HepG2 (cell line): ENCODE measurements around the gene MYO16. TPM values are rescaled to one million over a fixed set of nuclear protein-coding genes. Genes with fewer than 3 reads are reported as not detected.

Experiments used
- ATAC-seq: fragments of 200-7000 bp; cut with Tn5 transposase; 3 replicates; pipeline ENCODE4 v1.9.1; 2020; ENCODE audit warnings: mild to moderate bottlenecking, moderate library complexity
- BruUV-seq: library from RNA; stranded (reverse); fragments of 400-500 nt; replicated peaks from 2 replicates; lab custom pipeline; 2021; lab: Mats Ljungman, UMichigan
- CTCF ChIA-PET: fragments of 300-600 bp; formaldehyde crosslinking; extraction: SDS; loops from one replicate; lab custom pipeline; 2021; ENCODE audit warnings: low total read pairs, inconsistent platforms, low intra/inter-chr PET ratio; lab: Yijun Ruan, JAX
- POLR2A ChIA-PET: fragments of 350-600 bp; sonication (Branson Sonifier 250); formaldehyde crosslinking; loops from one replicate; lab custom pipeline; 2020; ENCODE audit warnings: antibody characterized with exemption, inconsistent platforms; lab: Yijun Ruan, JAX
- DNase-seq: peaks from one replicate; pipeline ENCODE4 v3.0.0-alpha.2; 2015; ENCODE audit warnings: low spot score
- FAIRE-seq: peaks from 3 replicates; lab custom pipeline; 2011; peaks lifted over from hg19 to GRCh38; lab: Jason Lieb, UNC
- H2AFZ ChIP-seq: one replicate; pipeline ENCODE4 v1.6.1; 2011; ENCODE audit warnings: low read length, inconsistent platforms
- H3K27ac ChIP-seq: fragments of 300-600 bp; 3 replicates; pipeline ENCODE4 v1.8.0; 2011; ENCODE audit warnings: mixed run types, mild to moderate bottlenecking, mixed read lengths, low read length, inconsistent platforms; ENCODE audit not compliant: insufficient read depth; ENCODE audit errors: extremely low read length
- H3K27me3 ChIP-seq, 2 experiments: fragments of 200-600 bp in 1 of 2; 2 replicates in 1 of 2; 3 replicates in 1 of 2; pipeline versions ENCODE4 v1.6.0 to v1.8.0; 2011; ENCODE audit warnings: low read length in 2 of 2, mild to moderate bottlenecking in 2 of 2, moderate library complexity in 2 of 2, inconsistent platforms in 1 of 2; ENCODE audit not compliant: insufficient read depth in 2 of 2, control insufficient read depth in 1 of 2
- H3K36me3 ChIP-seq, 2 experiments: fragments of 200-600 bp in 1 of 2; replicated peaks in 1 of 2; 2 replicates in 1 of 2; 3 replicates in 1 of 2; pipeline versions ENCODE4 v1.5.1 to v1.8.0; 2011; ENCODE audit warnings: low read length in 2 of 2, inconsistent platforms in 1 of 2; ENCODE audit not compliant: insufficient read depth in 2 of 2, control insufficient read depth in 1 of 2
- H3K4me1 ChIP-seq: 2 replicates; pipeline ENCODE4 v1.5.1; 2012; ENCODE audit warnings: low read length, inconsistent platforms; ENCODE audit not compliant: insufficient read depth
- H3K4me2 ChIP-seq: 2 replicates; pipeline ENCODE4 v1.6.0; 2011; ENCODE audit warnings: low read depth, low read length, inconsistent platforms
- H3K4me3 ChIP-seq, 3 experiments: fragments of 200-600 bp in 1 of 3; sonication (generic), shearing (Covaris generic) in 1 of 3; replicated peaks in 1 of 3; 2 replicates each; pipeline ENCODE4 v1.5.1; 2011 to 2016; ENCODE audit warnings: low read length in 3 of 3, inconsistent platforms in 2 of 3, low read depth in 2 of 3, mild to moderate bottlenecking in 2 of 3, control low read depth in 1 of 3, mixed read lengths in 1 of 3; ENCODE audit not compliant: insufficient read depth in 1 of 3
- H3K79me2 ChIP-seq: one replicate; pipeline ENCODE4 v1.6.1; 2011; ENCODE audit warnings: low read length, inconsistent platforms; ENCODE audit not compliant: insufficient read depth
- H3K9ac ChIP-seq: 2 replicates; pipeline ENCODE4 v1.6.0; 2011; ENCODE audit warnings: mild to moderate bottlenecking, low read depth, low read length, inconsistent platforms; ENCODE audit not compliant: insufficient read depth
- H3K9me3 ChIP-seq: 2 replicates; pipeline ENCODE4 v1.5.1; 2012; ENCODE audit warnings: mild to moderate bottlenecking, low read length
- H4K20me1 ChIP-seq: 2 replicates; pipeline ENCODE4 v1.6.0; 2011; ENCODE audit warnings: inconsistent platforms, mild to moderate bottlenecking, low read length, moderate library complexity; ENCODE audit not compliant: insufficient read depth
- ATAD3A ChIP-seq: sonication (generic); formaldehyde crosslinking; IDR thresholded peaks from 2 replicates; pipeline ENCODE4 v1.4.0; 2020; ENCODE audit warnings: missing genetic modification reagents
- CC2D1A ChIP-seq: sonication (generic); formaldehyde crosslinking; IDR thresholded peaks from 2 replicates; pipeline ENCODE4 v1.8.1; 2023; ENCODE audit warnings: mild to moderate bottlenecking, missing genetic modification reagents
- DBP ChIP-seq: sonication (generic); formaldehyde crosslinking; IDR thresholded peaks from 2 replicates; pipeline ENCODE4 v1.4.0; 2020; ENCODE audit warnings: missing genetic modification reagents; ENCODE audit errors: not compliant biosample characterization
- NRL ChIP-seq: sonication (generic); formaldehyde crosslinking; IDR thresholded peaks from 2 replicates; pipeline ENCODE4 v1.5.0; 2020; ENCODE audit warnings: missing genetic modification reagents, mild to moderate bottlenecking, moderate library complexity, borderline replicate concordance
- PAF1 ChIP-seq: IDR thresholded peaks from 2 replicates; pipeline ENCODE4 v1.6.1; 2016; ENCODE audit warnings: missing genetic modification reagents, missing compliant biosample characterization
- ZBTB14 ChIP-seq: sonication (generic); formaldehyde crosslinking; IDR thresholded peaks from 2 replicates; pipeline ENCODE4 v1.4.0; 2020; ENCODE audit warnings: missing genetic modification reagents
- ZNF350 ChIP-seq: sonication (generic); formaldehyde crosslinking; IDR thresholded peaks from 2 replicates; pipeline ENCODE4 v1.4.0; 2020; ENCODE audit warnings: mild to moderate bottlenecking, low read depth, missing genetic modification reagents, borderline replicate concordance
- ZNF546 ChIP-seq: sonication (generic); formaldehyde crosslinking; conservative IDR thresholded peaks from 2 replicates; pipeline ENCODE4 v1.8.1; 2023; ENCODE audit warnings: mild to moderate bottlenecking, missing genetic modification reagents
- ZNF557 ChIP-seq: sonication (generic); formaldehyde crosslinking; IDR thresholded peaks from 2 replicates; pipeline ENCODE4 v1.4.0; 2020; ENCODE audit warnings: missing genetic modification reagents
- ZNF558 ChIP-seq: sonication (generic); formaldehyde crosslinking; IDR thresholded peaks from 2 replicates; pipeline ENCODE4 v1.9.0; 2022; ENCODE audit warnings: mild to moderate bottlenecking, missing genetic modification reagents, borderline replicate concordance
- ZNF761 ChIP-seq: sonication (generic); formaldehyde crosslinking; conservative IDR thresholded peaks from 2 replicates; pipeline ENCODE4 v1.4.0; 2020; ENCODE audit warnings: mild to moderate bottlenecking, missing genetic modification reagents
- WGBS: methylation state at CpG from one replicate; pipeline ENCODE4 v1.1.6; 2017; ENCODE audit warnings: low lambda C conversion rate; 5-methylcytosine and 5-hydroxymethylcytosine counted together
- in situ Hi-C: cut with HindIII; loops from 2 replicates; pipeline ENCODE4 v1.10.0; 2017; ENCODE audit warnings: low pct_unique_long_range_greater_than_20kb; ENCODE audit not compliant: extremely low pct_ligation_motif_present
- intact Hi-C: fragments of 100-400 bp; cut with micrococcal nuclease; formaldehyde crosslinking; loops from one replicate; pipeline ENCODE4 v1.10.0; 2022; ENCODE audit not compliant: unreplicated experiment
- polyA plus RNA-seq, 8 experiments: library from polyadenylated mRNA; depleted of rRNA in 3 of 8; stranded (reverse) in 7 of 8; unstranded in 1 of 8; fragments of >200 nt; fragmentation: Illumina TruSeq in 4 of 8; extraction: Trizol in 4 of 8; gene quantifications; 2 replicates each; pipeline versions ENCODE4 v1.2.1 to v1.2.3, GENCODE V29; 2011 to 2016; ENCODE audit warnings: low read depth in 4 of 8, missing spikeins in 1 of 8, mixed read lengths in 1 of 8; ENCODE audit not compliant: insufficient read depth in 1 of 8
- total RNA-seq, 5 experiments: library from RNA; depleted of rRNA; stranded (reverse); fragments of >200 nt; fragmentation: Illumina TruSeq; extraction: Trizol; gene quantifications; 2 replicates each; pipeline ENCODE4 v1.2.3, GENCODE V29; 2016; ENCODE audit warnings: low read depth in 1 of 5
- TF ChIP-seq, protein P1 (sequence below): sonication (generic); formaldehyde crosslinking; IDR thresholded peaks from one replicate; pipeline ENCODE4 v1.5.1; 2020; ENCODE audit warnings: mild to moderate bottlenecking, missing genetic modification reagents; ENCODE audit errors: not compliant biosample characterization
- TF ChIP-seq, protein P2 (sequence below): sonication (generic); formaldehyde crosslinking; IDR thresholded peaks from 2 replicates; pipeline ENCODE4 v1.4.0; 2020; ENCODE audit warnings: missing genetic modification reagents

The MYO16 gene
- total and polyA plus RNA-seq, 2 of the 13 experiments (the other 11 are each of a cell fraction or from before 2014, with no cell fraction given): not detected

DNA sequence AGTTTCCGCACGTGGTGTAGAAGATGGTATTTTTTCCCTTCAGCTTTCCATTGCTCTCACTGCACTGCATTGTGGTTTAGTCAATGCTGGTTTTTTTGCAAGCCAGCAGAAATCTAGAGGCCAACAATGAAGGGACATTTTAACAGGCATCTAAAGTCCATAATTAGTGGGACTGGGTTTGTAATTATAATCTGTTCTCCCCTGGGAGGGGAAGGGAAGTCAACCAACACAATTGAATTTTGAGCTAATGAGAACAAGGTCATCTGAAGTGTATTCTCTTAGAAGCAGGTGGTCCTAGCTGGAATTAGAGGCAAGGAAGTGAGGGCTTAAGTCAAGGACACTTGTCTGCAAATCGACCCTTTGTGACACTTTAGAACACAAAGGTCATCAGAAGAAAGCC lies 156.4 kb downstream of the MYO16 start:
- intact Hi-C loops: no loop called here
- Histone ChIP-seq H3K4me3 (no peak overlapping the region), H3K9me3 (peaks cover 30% of the 10 kb centered on the region), H4K20me1 (no peaks in the 10 kb centered on the region), H3K36me3 (no peaks in the 10 kb centered on the region), H3K27ac (no peak overlapping the region), H3K27me3 (no peaks in the 10 kb centered on the region; a peak in 1 of 5 replicates), H3K4me2 (no peak overlapping the region), H3K4me1 (no peaks in the 10 kb centered on the region), H3K79me2 (no peaks in the 10 kb centered on the region), H3K9ac (no peak overlapping the region), H2AFZ (no peak overlapping the region)
- 49% methylated on average over 3 of the region's 3 CpGs for WGBS
- ATAC-seq (no peak), FAIRE-seq (no peak), DNase-seq (no peak)
- no TSS peak for BruUV-seq
- POLR2A ChIA-PET: no interaction called here
- CTCF ChIA-PET: no interaction called here
- in situ Hi-C loops: no loop called here
- TF ChIP-seq ZNF557 (CRISPR knock-in tag) (no peak), ZNF546 (CRISPR knock-in tag) (no peak), ZNF761 (no peak), ATAD3A (CRISPR knock-in tag) (no peak), DBP (CRISPR knock-in tag) (no peak), ZBTB14 (CRISPR knock-in tag) (no peak), ZNF558 (CRISPR knock-in tag) (no peak), PAF1 (CRISPR knock-in tag) (no peak), ZNF350 (CRISPR knock-in tag) (no peak), CC2D1A (no peak), NRL (no peak)
- TF ChIP-seq, protein P1, sequence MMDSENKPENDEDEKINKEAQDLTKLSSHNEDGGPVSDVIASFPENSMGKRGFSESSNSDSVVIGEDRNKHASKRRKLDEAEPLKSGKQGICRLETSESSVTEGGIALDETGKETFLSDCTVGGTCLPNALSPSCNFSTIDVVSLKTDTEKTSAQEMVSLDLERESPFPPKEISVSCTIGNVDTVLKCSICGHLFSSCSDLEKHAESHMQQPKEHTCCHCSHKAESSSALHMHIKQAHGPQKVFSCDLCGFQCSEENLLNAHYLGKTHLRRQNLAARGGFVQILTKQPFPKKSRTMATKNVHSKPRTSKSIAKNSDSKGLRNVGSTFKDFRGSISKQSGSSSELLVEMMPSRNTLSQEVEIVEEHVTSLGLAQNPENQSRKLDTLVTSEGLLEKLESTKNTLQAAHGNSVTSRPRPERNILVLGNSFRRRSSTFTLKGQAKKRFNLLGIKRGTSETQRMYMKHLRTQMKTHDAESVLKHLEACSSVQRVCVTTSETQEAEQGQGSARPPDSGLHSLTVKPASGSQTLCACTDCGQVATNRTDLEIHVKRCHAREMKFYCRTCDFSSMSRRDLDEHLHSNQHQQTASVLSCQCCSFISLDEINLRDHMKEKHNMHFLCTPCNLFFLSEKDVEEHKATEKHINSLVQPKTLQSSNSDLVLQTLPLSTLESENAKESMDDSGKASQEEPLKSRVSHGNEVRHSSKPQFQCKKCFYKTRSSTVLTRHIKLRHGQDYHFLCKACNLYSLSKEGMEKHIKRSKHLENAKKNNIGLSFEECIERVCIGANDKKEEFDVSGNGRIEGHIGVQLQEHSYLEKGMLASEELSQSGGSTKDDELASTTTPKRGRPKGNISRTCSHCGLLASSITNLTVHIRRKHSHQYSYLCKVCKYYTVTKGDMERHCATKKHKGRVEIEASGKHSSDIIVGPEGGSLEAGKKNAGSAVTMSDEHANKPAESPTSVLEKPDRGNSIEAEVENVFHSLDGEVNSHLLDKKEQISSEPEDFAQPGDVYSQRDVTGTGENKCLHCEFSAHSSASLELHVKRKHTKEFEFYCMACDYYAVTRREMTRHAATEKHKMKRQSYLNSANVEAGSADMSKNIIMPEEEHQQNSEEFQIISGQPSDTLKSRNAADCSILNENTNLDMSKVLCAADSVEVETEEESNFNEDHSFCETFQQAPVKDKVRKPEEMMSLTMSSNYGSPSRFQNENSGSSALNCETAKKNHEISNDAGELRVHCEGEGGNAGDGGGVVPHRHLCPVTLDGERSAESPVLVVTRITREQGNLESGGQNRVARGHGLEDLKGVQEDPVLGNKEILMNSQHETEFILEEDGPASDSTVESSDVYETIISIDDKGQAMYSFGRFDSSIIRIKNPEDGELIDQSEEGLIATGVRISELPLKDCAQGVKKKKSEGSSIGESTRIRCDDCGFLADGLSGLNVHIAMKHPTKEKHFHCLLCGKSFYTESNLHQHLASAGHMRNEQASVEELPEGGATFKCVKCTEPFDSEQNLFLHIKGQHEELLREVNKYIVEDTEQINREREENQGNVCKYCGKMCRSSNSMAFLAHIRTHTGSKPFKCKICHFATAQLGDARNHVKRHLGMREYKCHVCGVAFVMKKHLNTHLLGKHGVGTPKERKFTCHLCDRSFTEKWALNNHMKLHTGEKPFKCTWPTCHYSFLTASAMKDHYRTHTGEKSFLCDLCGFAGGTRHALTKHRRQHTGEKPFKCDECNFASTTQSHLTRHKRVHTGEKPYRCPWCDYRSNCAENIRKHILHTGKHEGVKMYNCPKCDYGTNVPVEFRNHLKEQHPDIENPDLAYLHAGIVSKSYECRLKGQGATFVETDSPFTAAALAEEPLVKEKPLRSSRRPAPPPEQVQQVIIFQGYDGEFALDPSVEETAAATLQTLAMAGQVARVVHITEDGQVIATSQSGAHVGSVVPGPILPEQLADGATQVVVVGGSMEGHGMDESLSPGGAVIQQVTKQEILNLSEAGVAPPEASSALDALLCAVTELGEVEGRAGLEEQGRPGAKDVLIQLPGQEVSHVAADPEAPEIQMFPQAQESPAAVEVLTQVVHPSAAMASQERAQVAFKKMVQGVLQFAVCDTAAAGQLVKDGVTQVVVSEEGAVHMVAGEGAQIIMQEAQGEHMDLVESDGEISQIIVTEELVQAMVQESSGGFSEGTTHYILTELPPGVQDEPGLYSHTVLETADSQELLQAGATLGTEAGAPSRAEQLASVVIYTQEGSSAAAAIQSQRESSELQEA (CRISPR knock-in tag): no peak
- TF ChIP-seq, protein P2, sequence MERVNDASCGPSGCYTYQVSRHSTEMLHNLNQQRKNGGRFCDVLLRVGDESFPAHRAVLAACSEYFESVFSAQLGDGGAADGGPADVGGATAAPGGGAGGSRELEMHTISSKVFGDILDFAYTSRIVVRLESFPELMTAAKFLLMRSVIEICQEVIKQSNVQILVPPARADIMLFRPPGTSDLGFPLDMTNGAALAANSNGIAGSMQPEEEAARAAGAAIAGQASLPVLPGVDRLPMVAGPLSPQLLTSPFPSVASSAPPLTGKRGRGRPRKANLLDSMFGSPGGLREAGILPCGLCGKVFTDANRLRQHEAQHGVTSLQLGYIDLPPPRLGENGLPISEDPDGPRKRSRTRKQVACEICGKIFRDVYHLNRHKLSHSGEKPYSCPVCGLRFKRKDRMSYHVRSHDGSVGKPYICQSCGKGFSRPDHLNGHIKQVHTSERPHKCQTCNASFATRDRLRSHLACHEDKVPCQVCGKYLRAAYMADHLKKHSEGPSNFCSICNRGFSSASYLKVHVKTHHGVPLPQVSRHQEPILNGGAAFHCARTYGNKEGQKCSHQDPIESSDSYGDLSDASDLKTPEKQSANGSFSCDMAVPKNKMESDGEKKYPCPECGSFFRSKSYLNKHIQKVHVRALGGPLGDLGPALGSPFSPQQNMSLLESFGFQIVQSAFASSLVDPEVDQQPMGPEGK: no peak
